HepG2 (cell line): Measurements from ENCODE around the gene SERHL2. TPM values are rescaled to one million over a fixed set of nuclear protein-coding genes. Genes with fewer than 3 reads are reported as not detected.

Experiments used
- CAMTA2 ChIP-seq: sonication (generic); formaldehyde crosslinking; IDR thresholded peaks from 2 replicates; pipeline ENCODE4 v1.4.0; 2020; ENCODE audit warnings: mild to moderate bottlenecking, missing genetic modification reagents, borderline replicate concordance
- EEA1 ChIP-seq: sonication (generic); formaldehyde crosslinking; IDR thresholded peaks from 2 replicates; pipeline ENCODE4 v1.5.1; 2020; ENCODE audit warnings: mild to moderate bottlenecking, missing genetic modification reagents, borderline replicate concordance
- FLYWCH1 ChIP-seq: sonication (generic); formaldehyde crosslinking; IDR thresholded peaks from 2 replicates; pipeline ENCODE4 v1.8.1; 2023; ENCODE audit warnings: mild to moderate bottlenecking, missing genetic modification reagents
- HNF4G ChIP-seq, 2 experiments: sonication (generic) in 1 of 2; formaldehyde crosslinking in 1 of 2; IDR thresholded peaks; 2 replicates each; pipeline versions ENCODE4 v1.4.0 to v1.6.1; 2011 to 2020; ENCODE audit warnings: borderline replicate concordance in 2 of 2, low read depth in 2 of 2, mild to moderate bottlenecking in 2 of 2, low read length in 1 of 2, missing genetic modification reagents in 1 of 2, moderate library complexity in 1 of 2
- NPAS2 ChIP-seq: sonication (generic); formaldehyde crosslinking; IDR thresholded peaks from 2 replicates; pipeline ENCODE4 v1.8.0; 2022; ENCODE audit warnings: mild to moderate bottlenecking, missing genetic modification reagents, borderline replicate concordance
- PAF1 ChIP-seq: IDR thresholded peaks from 2 replicates; pipeline ENCODE4 v1.6.1; 2016; ENCODE audit warnings: missing genetic modification reagents, missing compliant biosample characterization
- PAXIP1 ChIP-seq: sonication (generic); formaldehyde crosslinking; conservative IDR thresholded peaks from 2 replicates; pipeline ENCODE4 v1.4.0; 2020; ENCODE audit warnings: mild to moderate bottlenecking, missing genetic modification reagents, moderate library complexity
- RORA ChIP-seq: sonication (generic); formaldehyde crosslinking; IDR thresholded peaks from 2 replicates; pipeline ENCODE4 v1.5.0; 2020; ENCODE audit warnings: mild to moderate bottlenecking, missing genetic modification reagents, moderate library complexity
- SAFB2 ChIP-seq: sonication (generic); formaldehyde crosslinking; IDR thresholded peaks from 2 replicates; pipeline ENCODE4 v1.5.1; 2020; ENCODE audit warnings: missing genetic modification reagents, low read depth, mild to moderate bottlenecking, borderline replicate concordance
- TEAD3 ChIP-seq: optimal IDR thresholded peaks from 2 replicates; pipeline ENCODE3; 2016; ENCODE audit warnings: borderline replicate concordance
- ZKSCAN8 ChIP-seq: IDR thresholded peaks from 2 replicates; pipeline ENCODE4 v1.6.1; 2016; ENCODE audit warnings: borderline replicate concordance, missing genetic modification reagents, missing compliant biosample characterization
- ZNF160 ChIP-seq: sonication (generic); formaldehyde crosslinking; IDR thresholded peaks from 2 replicates; pipeline ENCODE4 v1.8.0; 2022; ENCODE audit warnings: mild to moderate bottlenecking, inconsistent platforms, missing genetic modification reagents
- ZNF703 ChIP-seq: sonication (generic); formaldehyde crosslinking; IDR thresholded peaks from 2 replicates; pipeline ENCODE4 v1.5.1; 2020; ENCODE audit warnings: missing genetic modification reagents, mild to moderate bottlenecking, moderate library complexity, borderline replicate concordance
- ZNF777 ChIP-seq: sonication (generic); formaldehyde crosslinking; IDR thresholded peaks from 2 replicates; pipeline ENCODE4 v1.4.0; 2020; ENCODE audit warnings: missing genetic modification reagents
- ZNF782 ChIP-seq: sonication (generic); formaldehyde crosslinking; IDR thresholded peaks from 2 replicates; pipeline ENCODE4 v1.4.0; 2020; ENCODE audit warnings: missing genetic modification reagents, mild to moderate bottlenecking, borderline replicate concordance
- ZXDC ChIP-seq: sonication (generic); formaldehyde crosslinking; IDR thresholded peaks from 2 replicates; pipeline ENCODE4 v1.5.0; 2020; ENCODE audit warnings: mild to moderate bottlenecking, missing genetic modification reagents
- polyA plus RNA-seq, 8 experiments: library from polyadenylated mRNA; depleted of rRNA in 3 of 8; stranded (reverse) in 7 of 8; unstranded in 1 of 8; fragments of >200 nt; fragmentation: Illumina TruSeq in 4 of 8; extraction: Trizol in 4 of 8; gene quantifications; 2 replicates each; pipeline versions ENCODE4 v1.2.1 to v1.2.3, GENCODE V29; 2011 to 2016; ENCODE audit warnings: low read depth in 4 of 8, missing spikeins in 1 of 8, mixed read lengths in 1 of 8; ENCODE audit not compliant: insufficient read depth in 1 of 8
- total RNA-seq, 5 experiments: library from RNA; depleted of rRNA; stranded (reverse); fragments of >200 nt; fragmentation: Illumina TruSeq; extraction: Trizol; gene quantifications; 2 replicates each; pipeline ENCODE4 v1.2.3, GENCODE V29; 2016; ENCODE audit warnings: low read depth in 1 of 5
- TF ChIP-seq, protein P1 (sequence below): sonication (generic); formaldehyde crosslinking; IDR thresholded peaks from 2 replicates; pipeline ENCODE4 v1.4.0; 2020; ENCODE audit warnings: mild to moderate bottlenecking, low read depth, missing genetic modification reagents
- TF ChIP-seq, protein P2 (sequence below): sonication (generic); formaldehyde crosslinking; IDR thresholded peaks from 2 replicates; pipeline ENCODE4 v1.4.0; 2020; ENCODE audit warnings: missing genetic modification reagents, borderline replicate concordance

Gene SERHL2
- total and polyA plus RNA-seq, 2 of the 13 experiments (the other 11 are each of a cell fraction or from before 2014, with no cell fraction given) = 1.0 to 1.8 TPM

DNA sequence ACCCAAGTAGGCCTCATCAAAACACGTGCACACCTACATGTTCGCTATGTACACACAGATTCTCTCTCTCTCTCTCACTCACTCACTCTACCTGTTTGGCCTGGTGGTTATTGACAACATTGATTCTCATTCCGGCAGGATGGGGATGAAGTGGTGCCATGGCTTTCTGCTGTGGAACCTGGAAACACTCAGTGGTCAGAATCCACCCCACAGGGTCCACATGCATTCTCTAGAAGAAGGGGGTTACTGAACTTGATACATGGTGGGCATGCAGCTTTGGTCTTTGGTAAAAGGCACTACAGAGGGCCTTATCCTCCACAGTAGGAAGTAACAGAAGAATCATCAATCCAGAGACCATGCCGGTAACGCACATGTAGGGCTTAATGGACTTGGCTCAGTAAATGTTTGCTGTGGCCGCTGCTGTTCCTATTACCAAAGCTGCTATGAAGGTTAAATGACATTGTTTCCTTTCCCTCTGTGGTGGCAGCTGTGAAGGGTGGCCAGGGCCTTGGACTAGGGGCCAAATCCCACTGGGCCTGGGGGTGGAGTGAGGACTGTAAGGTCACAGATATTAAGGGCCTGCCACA lies 48.2 kb downstream of the SERHL2 start (continued):
- TF ChIP-seq HNF4G (IDR thresholded peaks at IDR 0.05; ENCODE audit: borderline replicate concordance, low read depth, low read length) = peak; percentile 75
- TF ChIP-seq HNF4G (CRISPR knock-in tag; IDR thresholded peaks at IDR 0.05; ENCODE audit: borderline replicate concordance, low read depth) = no peak
- TF ChIP-seq ZNF160 (CRISPR knock-in tag) = no peak
- no peak for TF ChIP-seq ZNF782 (CRISPR knock-in tag)
- no peak for TF ChIP-seq ZNF703 (CRISPR knock-in tag)
- TF ChIP-seq CAMTA2 (CRISPR knock-in tag) = no peak
- TF ChIP-seq TEAD3 (CRISPR knock-in tag) = peak; percentile 49
- TF ChIP-seq PAF1 = no peak
- peak; percentile 94 for TF ChIP-seq PAXIP1 (CRISPR knock-in tag)
- TF ChIP-seq, protein P1, sequence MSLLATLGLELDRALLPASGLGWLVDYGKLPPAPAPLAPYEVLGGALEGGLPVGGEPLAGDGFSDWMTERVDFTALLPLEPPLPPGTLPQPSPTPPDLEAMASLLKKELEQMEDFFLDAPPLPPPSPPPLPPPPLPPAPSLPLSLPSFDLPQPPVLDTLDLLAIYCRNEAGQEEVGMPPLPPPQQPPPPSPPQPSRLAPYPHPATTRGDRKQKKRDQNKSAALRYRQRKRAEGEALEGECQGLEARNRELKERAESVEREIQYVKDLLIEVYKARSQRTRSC (CRISPR knock-in tag) = no peak
- no peak for TF ChIP-seq EEA1 (CRISPR knock-in tag)
- TF ChIP-seq ZXDC = no peak
- no peak for TF ChIP-seq ZNF777 (CRISPR knock-in tag)
- no peak for TF ChIP-seq ZKSCAN8 (CRISPR knock-in tag)
- no peak for TF ChIP-seq FLYWCH1
- no peak for TF ChIP-seq SAFB2 (CRISPR knock-in tag)
- TF ChIP-seq, protein P2, sequence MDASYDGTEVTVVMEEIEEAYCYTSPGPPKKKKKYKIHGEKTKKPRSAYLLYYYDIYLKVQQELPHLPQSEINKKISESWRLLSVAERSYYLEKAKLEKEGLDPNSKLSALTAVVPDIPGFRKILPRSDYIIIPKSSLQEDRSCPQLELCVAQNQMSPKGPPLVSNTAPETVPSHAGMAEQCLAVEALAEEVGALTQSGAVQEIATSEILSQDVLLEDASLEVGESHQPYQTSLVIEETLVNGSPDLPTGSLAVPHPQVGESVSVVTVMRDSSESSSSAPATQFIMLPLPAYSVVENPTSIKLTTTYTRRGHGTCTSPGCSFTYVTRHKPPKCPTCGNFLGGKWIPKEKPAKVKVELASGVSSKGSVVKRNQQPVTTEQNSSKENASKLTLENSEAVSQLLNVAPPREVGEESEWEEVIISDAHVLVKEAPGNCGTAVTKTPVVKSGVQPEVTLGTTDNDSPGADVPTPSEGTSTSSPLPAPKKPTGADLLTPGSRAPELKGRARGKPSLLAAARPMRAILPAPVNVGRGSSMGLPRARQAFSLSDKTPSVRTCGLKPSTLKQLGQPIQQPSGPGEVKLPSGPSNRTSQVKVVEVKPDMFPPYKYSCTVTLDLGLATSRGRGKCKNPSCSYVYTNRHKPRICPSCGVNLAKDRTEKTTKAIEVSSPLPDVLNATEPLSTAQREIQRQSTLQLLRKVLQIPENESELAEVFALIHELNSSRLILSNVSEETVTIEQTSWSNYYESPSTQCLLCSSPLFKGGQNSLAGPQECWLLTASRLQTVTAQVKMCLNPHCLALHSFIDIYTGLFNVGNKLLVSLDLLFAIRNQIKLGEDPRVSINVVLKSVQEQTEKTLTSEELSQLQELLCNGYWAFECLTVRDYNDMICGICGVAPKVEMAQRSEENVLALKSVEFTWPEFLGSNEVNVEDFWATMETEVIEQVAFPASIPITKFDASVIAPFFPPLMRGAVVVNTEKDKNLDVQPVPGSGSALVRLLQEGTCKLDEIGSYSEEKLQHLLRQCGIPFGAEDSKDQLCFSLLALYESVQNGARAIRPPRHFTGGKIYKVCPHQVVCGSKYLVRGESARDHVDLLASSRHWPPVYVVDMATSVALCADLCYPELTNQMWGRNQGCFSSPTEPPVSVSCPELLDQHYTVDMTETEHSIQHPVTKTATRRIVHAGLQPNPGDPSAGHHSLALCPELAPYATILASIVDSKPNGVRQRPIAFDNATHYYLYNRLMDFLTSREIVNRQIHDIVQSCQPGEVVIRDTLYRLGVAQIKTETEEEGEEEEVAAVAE (CRISPR knock-in tag) = peak; percentile 33; the same call in 1 of the 2 replicates
- no peak for TF ChIP-seq NPAS2 (CRISPR knock-in tag)
- TF ChIP-seq RORA (CRISPR knock-in tag) = no peak
